ENCODE data around the gene NAAA.

Gene NAAA

DNA sequence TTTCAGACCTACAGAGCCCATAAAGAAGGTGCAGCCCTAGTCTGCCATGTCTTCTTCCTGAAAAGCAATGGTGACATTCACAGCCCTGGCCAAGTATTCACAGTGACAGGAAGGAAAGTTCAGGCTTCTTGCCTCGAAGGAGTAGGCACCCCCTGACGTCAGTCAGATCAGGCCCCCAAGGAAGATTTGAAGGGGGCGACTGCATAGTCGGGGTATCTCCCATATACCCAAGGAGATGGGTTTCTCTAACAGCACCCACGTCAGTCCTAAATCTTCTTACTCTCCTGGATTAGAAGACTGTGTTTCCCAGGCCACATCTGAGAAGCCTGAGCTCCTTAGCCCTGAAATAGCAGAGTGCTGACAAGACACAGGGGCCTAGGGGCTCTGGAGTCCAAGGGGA, 38.5 kb downstream of the NAAA start, which contains the start of gene PPEF2:
Gene PPEF2 (minus strand): TSS at position 101 of the 400 bp plus-strand sequence. CDS start 6,127 bp downstream, outside the sequence.
- Mint-ChIP-seq H3K36me3 (ENCODE audit: low read depth) (no peaks in the 10 kb centered on the region), H3K4me1 (ENCODE audit: low read depth) (peaks cover 3% of the 10 kb centered on the region), H3K27ac (no peak within 1 kb of the TSS), H3K4me3 (no peak within 1 kb of the TSS), H3K27me3 (no peaks in the 10 kb centered on the region), H3K9me3 (no peaks in the 10 kb centered on the region)

DNA sequence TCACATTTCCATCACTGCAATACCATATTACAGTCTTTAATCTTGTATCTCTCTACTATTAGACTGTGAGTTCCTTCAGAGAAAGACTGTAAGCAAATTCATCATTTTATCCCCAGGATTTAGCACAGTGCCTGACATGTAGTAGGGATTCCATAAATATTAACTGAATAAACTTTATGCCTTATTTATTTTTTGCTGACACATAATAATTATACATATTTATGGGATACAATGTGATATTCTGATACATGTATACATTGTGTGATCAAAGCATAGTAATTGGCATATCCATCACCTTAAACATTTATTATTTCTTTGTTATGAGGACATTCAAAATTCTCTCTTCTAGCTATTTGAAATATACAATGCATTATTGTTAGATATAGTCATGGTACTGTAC, 42.3 kb downstream of the NAAA start:
- H3K4me1 Mint-ChIP-seq (ENCODE audit: low read depth) = peaks cover 3% of the 10 kb centered on the region
- H3K27me3 Mint-ChIP-seq = no peaks in the 10 kb centered on the region
- H3K4me3 Mint-ChIP-seq = no peak overlapping the region
- H3K36me3 Mint-ChIP-seq (ENCODE audit: low read depth) = no peaks in the 10 kb centered on the region
- no peak overlapping the region for H3K27ac Mint-ChIP-seq
- no peaks in the 10 kb centered on the region for H3K9me3 Mint-ChIP-seq

DNA sequence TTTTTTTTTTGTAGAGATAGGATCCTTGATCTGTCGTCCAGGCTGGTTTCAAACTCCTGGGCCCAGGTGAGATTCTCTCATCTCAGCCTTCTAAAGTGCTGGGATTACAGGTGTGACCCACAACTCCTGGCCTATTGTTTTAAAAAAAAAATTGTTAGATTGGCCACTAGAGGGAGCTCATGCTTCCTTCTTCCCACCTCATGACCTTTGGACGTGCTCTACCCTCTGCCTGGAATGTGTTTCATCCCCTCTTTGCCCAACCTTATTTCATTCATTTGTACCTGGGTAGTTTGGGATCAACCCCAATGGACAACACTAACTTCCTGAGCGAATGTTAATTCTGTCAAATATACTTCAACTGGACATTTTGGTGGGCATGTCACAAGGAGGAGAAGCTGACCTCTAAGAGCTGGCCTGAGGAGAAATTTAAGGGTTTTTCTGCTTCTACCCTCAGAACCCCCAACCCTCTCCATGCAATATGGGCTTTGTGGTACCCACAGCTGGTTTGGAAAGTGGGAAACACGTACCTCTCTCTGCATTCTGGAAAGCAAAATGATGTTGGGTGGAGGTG, 45.0 kb downstream of the NAAA start:
- Mint-ChIP-seq H3K9me3 (no peaks in the 10 kb centered on the region), H3K4me1 (ENCODE audit: low read depth) (no peaks in the 10 kb centered on the region), H3K27me3 (no peaks in the 10 kb centered on the region), H3K36me3 (ENCODE audit: low read depth) (no peaks in the 10 kb centered on the region), H3K4me3 (no peak overlapping the region), H3K27ac (no peak overlapping the region)

DNA sequence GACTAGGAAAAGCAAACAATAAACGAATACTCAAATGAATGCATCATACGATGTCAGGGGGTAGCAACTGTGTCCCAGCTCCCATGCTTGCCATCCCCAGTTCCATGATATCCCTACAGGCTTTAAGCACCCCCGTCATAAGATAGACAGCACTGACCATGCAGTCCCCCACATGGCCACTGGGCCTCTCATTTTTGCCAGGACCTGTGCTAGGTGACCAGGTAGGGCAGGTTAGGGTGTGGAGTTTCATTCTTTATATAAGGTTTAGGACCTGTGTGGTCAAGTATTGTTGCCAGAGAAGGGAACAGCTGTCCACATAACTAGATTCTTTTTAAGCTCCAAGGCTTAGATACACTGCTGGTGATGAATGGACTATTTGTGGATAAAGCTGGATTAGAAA, 48.3 kb downstream of the NAAA start:
- Mint-ChIP-seq H3K27ac (no peak overlapping the region), H3K4me3 (no peak overlapping the region), H3K9me3 (no peaks in the 10 kb centered on the region), H3K27me3 (no peaks in the 10 kb centered on the region), H3K36me3 (ENCODE audit: low read depth) (no peaks in the 10 kb centered on the region), H3K4me1 (ENCODE audit: low read depth) (no peaks in the 10 kb centered on the region)

DNA sequence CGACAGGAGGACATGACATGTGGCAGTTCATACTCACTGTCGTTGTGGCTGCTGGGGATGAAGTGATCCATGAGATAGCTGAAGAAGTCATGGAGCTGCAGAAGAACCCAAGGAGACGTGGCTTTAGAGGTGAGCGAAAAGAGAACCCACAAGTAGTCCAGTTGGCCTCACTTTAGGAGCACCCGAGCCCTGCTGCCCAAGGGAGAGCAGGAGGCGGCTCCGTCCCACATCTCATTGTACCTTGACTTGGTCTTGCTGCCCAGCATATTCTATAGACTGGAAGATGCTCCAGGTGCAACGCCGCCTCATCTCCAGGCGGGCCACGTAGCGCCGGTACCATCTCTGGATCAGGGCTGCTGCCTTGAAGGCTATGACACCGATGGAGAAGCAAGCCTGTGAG, 49.2 kb downstream of the NAAA start:
- Mint-ChIP-seq H3K27me3 (no peaks in the 10 kb centered on the region), H3K36me3 (ENCODE audit: low read depth) (no peaks in the 10 kb centered on the region), H3K9me3 (no peaks in the 10 kb centered on the region), H3K27ac (no peak overlapping the region), H3K4me1 (ENCODE audit: low read depth) (no peaks in the 10 kb centered on the region), H3K4me3 (no peak overlapping the region)

DNA sequence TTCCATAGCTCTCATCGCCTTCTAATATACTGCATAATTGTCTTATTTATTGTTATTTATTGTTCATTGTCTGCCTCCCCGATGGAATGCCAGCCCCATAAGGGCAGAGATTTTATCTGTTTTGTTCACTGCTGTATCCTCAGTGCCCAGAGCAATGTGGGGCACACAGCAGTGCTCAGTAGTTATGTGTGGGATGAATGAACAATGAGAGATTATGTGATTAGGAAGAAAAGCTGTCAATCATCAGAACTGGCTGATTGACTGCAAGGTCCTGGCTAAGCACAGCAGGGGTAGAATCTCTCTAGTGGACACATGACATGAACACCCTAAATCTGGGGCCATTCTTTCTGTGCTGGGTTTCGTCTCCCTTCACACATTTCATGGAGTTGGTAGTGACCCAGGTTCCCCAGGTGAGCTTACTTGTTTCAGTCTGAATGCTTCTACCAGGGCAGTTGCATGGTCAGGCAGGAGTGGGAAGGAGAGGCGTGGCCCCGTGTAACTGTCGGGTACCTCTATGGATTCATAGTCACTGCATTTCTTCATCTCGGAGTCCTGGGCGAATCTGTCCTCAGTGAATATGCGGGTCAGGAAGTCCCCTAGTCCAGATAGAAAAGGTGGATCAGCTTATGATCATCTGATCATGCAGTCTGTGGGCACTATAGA, 51.1 kb downstream of the NAAA start:
- Mint-ChIP-seq H3K4me3 (no peak overlapping the region), H3K27me3 (no peaks in the 10 kb centered on the region), H3K4me1 (ENCODE audit: low read depth) (no peaks in the 10 kb centered on the region), H3K9me3 (no peaks in the 10 kb centered on the region), H3K27ac (no peak overlapping the region), H3K36me3 (ENCODE audit: low read depth) (no peaks in the 10 kb centered on the region)

DNA sequence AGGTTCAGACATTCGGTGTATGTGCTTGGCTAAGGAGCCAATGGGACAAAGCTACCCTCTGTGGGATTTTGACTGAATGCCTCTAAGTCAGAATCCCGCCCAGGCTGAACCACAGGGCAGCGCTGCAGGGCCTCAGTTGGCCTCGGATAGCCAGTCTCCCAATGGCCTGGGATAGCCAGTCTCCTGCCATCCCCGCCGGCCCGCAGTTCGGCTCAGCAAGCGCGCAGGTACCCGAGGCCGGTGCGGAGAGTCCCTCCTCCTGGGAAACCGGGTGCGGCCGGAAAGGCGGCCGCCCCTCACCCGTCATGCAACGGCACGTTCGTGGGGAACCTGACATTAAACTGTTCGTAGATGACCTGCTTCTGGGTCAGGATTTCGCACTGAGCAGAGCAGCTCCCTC, 54.7 kb downstream of the NAAA start:
- Mint-ChIP-seq H3K27ac (no peak overlapping the region), H3K36me3 (ENCODE audit: low read depth) (no peaks in the 10 kb centered on the region), H3K4me3 (no peak overlapping the region), H3K27me3 (no peaks in the 10 kb centered on the region), H3K4me1 (ENCODE audit: low read depth) (no peaks in the 10 kb centered on the region), H3K9me3 (no peaks in the 10 kb centered on the region)

DNA sequence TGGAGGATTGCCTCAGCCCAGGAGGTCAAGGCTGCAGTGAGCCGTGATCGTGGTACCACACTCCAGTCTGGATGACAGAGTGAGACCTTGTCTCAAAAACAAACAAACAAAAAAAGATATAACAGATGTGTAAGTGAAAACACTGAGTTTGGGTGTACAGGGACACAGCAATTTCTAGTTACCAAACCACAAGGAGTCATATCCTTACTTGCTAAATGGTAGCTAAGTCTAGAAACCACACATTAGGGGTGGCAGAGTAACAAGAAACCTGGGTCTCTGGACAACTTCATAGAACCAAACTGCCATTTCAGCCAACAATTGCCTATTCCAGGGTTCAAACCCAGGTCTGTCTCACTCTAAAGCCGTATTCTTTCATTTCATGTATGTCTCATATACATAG, 59.3 kb downstream of the NAAA start:
- Mint-ChIP-seq H3K9me3 (no peaks in the 10 kb centered on the region), H3K4me1 (ENCODE audit: low read depth) (no peaks in the 10 kb centered on the region), H3K27me3 (no peaks in the 10 kb centered on the region), H3K36me3 (ENCODE audit: low read depth) (no peaks in the 10 kb centered on the region), H3K4me3 (no peak overlapping the region), H3K27ac (no peak overlapping the region)

DNA sequence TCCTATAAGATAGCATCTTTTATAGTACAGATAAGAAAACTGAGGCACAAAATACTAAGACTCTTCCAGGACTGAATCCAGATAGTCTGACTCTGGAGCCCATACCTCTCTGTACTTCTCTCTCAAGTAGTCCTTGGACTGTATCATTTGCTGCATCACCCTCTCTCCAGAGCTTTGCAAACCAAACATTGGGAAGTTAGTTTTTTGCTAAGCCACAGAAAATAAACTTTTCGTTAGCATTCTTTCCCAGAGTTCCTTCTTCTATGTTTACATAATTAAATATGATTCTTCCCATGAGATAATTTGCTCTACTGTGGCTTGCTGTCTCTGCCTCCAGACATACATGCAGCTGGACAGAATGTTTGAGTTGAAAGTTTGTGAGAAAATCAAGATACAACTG, 60.5 kb downstream of the NAAA start:
- H3K27me3 Mint-ChIP-seq = no peaks in the 10 kb centered on the region
- no peak overlapping the region for H3K4me3 Mint-ChIP-seq
- H3K27ac Mint-ChIP-seq = no peak overlapping the region
- H3K4me1 Mint-ChIP-seq (ENCODE audit: low read depth) = no peaks in the 10 kb centered on the region
- no peaks in the 10 kb centered on the region for H3K9me3 Mint-ChIP-seq
- no peaks in the 10 kb centered on the region for H3K36me3 Mint-ChIP-seq (ENCODE audit: low read depth)

DNA sequence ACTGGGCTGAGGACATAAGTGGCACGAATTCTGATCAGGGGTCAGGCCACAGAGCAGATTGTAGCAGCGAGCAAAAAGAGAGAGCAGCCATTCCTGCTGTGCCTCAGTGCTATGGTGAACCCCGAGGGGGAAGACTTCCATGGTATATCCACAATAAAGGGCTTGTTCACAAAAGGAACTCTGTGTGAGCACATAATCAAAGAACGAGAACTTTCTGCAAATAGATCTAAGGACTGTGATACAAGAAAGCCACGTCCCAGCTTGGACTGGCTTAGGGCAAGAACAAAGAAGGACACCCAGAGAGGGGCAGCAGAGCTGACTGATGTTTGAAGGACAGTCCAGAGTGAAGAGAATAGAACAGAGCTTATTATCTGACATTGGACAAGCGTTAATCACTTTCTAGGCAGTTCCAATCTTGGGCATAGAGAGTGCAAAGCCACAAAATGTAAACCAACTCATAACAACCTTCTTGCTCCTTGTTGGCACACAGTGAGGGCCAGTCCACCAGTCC, 62.5 kb downstream of the NAAA start:
- no peak overlapping the region for H3K4me3 Mint-ChIP-seq
- no peaks in the 10 kb centered on the region for H3K9me3 Mint-ChIP-seq
- H3K27me3 Mint-ChIP-seq = no peaks in the 10 kb centered on the region
- H3K27ac Mint-ChIP-seq = no peak overlapping the region
- no peaks in the 10 kb centered on the region for H3K36me3 Mint-ChIP-seq (ENCODE audit: low read depth)
- H3K4me1 Mint-ChIP-seq (ENCODE audit: low read depth) = no peaks in the 10 kb centered on the region

DNA sequence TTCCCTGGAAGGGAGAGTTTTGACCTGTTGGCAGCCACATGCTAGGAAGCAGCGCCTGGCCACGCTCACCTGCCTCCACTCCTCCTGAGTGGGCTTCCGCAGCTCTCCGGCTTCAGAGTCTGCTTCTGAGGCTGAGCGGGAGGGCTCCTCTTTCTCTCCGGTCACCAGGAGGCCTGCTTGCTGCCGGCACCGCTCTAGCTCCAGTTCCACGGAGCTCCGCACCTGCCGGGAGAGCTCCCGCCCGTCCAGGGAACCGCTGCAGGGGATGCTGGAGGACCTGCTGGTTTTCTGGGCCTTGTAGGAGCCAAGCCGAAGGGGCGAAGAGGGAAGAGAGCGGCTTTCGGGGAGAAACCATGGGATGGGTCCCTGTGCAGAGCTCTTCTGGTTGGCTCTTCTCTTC, 64.6 kb downstream of the NAAA start:
- H3K4me1 Mint-ChIP-seq (ENCODE audit: low read depth) = no peaks in the 10 kb centered on the region
- no peaks in the 10 kb centered on the region for H3K36me3 Mint-ChIP-seq (ENCODE audit: low read depth)
- no peak overlapping the region for H3K4me3 Mint-ChIP-seq
- H3K9me3 Mint-ChIP-seq = no peaks in the 10 kb centered on the region
- H3K27ac Mint-ChIP-seq = no peak overlapping the region
- no peaks in the 10 kb centered on the region for H3K27me3 Mint-ChIP-seq

DNA sequence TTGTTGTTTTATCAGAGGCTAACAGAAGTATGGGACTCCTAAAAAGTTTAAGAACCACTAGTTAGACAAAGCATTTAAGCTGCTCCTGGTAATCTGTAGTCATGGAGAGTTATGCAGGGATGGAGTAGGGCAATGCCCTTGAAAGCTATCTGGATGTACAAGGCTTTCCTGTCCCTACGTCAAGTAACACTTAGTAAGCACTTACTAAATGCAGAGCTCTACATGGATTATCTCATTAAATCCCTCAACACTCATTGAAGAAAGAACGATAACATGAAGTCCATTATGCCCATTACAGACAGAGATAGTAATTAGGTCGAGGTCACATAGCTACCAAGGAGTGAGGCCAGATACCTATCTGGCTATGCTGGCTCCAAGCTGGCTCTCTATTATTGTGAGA, 71.7 kb downstream of the NAAA start:
- no peak overlapping the region for H3K4me3 Mint-ChIP-seq
- H3K27ac Mint-ChIP-seq = no peak overlapping the region
- H3K4me1 Mint-ChIP-seq (ENCODE audit: low read depth) = no peaks in the 10 kb centered on the region
- no peaks in the 10 kb centered on the region for H3K27me3 Mint-ChIP-seq
- no peaks in the 10 kb centered on the region for H3K9me3 Mint-ChIP-seq
- no peaks in the 10 kb centered on the region for H3K36me3 Mint-ChIP-seq (ENCODE audit: low read depth)

DNA sequence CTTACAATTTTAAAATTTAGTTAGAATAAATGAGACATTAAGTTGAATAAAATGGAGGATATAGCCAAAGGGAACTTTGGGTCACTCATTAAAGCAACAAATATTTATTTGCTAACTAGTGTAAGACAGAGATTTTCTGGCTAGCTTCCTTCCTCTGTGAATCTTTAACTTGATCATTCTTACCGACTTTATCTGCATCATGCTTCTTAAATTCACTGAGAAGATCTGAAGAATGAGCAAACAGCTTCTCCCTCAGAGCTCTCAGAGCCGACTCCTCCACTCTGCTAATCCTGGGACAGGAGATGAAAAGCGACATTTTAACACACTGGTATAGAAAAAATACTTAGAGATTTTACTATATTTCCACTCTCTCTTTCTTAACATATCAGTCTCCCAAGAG, 73.7 kb downstream of the NAAA start:
- H3K27ac Mint-ChIP-seq = no peak overlapping the region
- no peaks in the 10 kb centered on the region for H3K4me1 Mint-ChIP-seq (ENCODE audit: low read depth)
- no peaks in the 10 kb centered on the region for H3K27me3 Mint-ChIP-seq

More for the DNA sequence above, 73.7 kb downstream of the NAAA start:
- Mint-ChIP-seq H3K36me3 (ENCODE audit: low read depth) (no peaks in the 10 kb centered on the region), H3K4me3 (no peak overlapping the region), H3K9me3 (no peaks in the 10 kb centered on the region)
